K562 (cell line): Measurements from ENCODE around the gene PYHIN1. TPM values are rescaled to one million over a fixed set of nuclear protein-coding genes. Genes with fewer than 3 reads are reported as not detected.

Experiments used
- ATAC-seq: fragments of 200-7000 bp; cut with Tn5 transposase; 3 replicates; pipeline ENCODE4 v1.9.1; 2020; ENCODE audit warnings: moderate library complexity
- BruUV-seq: library from RNA; stranded (reverse); fragments of 400-500 nt; replicated peaks from 2 replicates; lab custom pipeline; 2021; lab: Mats Ljungman, UMichigan
- CTCF ChIA-PET: fragments of 300-600 bp; formaldehyde crosslinking; extraction: SDS; loops from one replicate; lab custom pipeline; 2021; ENCODE audit warnings: low intra/inter-chr PET ratio; lab: Yijun Ruan, JAX
- POLR2A ChIA-PET: fragments of 300-600, 350-650 bp; sonication (Branson Sonifier 250); formaldehyde crosslinking; extraction: SDS; loops from one replicate; lab custom pipeline; 2021; ENCODE audit warnings: antibody characterized with exemption, inconsistent platforms; lab: Yijun Ruan, JAX
- DNase-seq, 4 experiments: peaks; one replicate each; pipeline versions ENCODE4 v3.0.0 to v3.0.0-alpha.2; 2011 to 2018; ENCODE audit warnings: low spot score in 3 of 4, mixed read lengths in 3 of 4; ENCODE audit errors: extremely low read depth in 1 of 4
- FAIRE-seq: peaks from 2 replicates; lab custom pipeline; 2011; peaks lifted over from hg19 to GRCh38; lab: Jason Lieb, UNC
- H2AFZ ChIP-seq: 2 replicates; pipeline ENCODE4 v1.6.0; 2011; ENCODE audit warnings: low read depth, low read length, control low read depth, inconsistent platforms
- H3K27ac ChIP-seq: fragments of 200-600 bp; 3 replicates; pipeline ENCODE4 v1.8.0; 2011; ENCODE audit warnings: low read depth, mild to moderate bottlenecking, control low read depth, inconsistent platforms, low read length, moderate library complexity, mixed read lengths; ENCODE audit errors: extremely low read depth
- H3K27me3 ChIP-seq, 2 experiments: fragments of 300-600 bp in 1 of 2; 2 replicates in 1 of 2; 3 replicates in 1 of 2; pipeline versions ENCODE4 v1.6.0 to v1.8.0; 2011; ENCODE audit warnings: inconsistent platforms in 2 of 2, low read length in 2 of 2, mild to moderate bottlenecking in 1 of 2, mixed read lengths in 1 of 2, moderate library complexity in 1 of 2; ENCODE audit not compliant: control insufficient read depth in 2 of 2, insufficient read depth in 2 of 2
- H3K36me3 ChIP-seq: fragments of 300-600 bp; 3 replicates; pipeline ENCODE4 v1.8.0; 2011; ENCODE audit warnings: mild to moderate bottlenecking, low read length, inconsistent platforms; ENCODE audit not compliant: control insufficient read depth, insufficient read depth
- H3K4me1 ChIP-seq, 2 experiments: fragments of 200-600 bp in 1 of 2; replicated peaks in 1 of 2; 2 replicates in 1 of 2; 3 replicates in 1 of 2; pipeline versions ENCODE4 v1.5.1 to v1.8.0; 2011; ENCODE audit warnings: inconsistent platforms in 2 of 2, low read length in 2 of 2, mild to moderate bottlenecking in 1 of 2, mixed read lengths in 1 of 2, moderate library complexity in 1 of 2; ENCODE audit not compliant: control insufficient read depth in 2 of 2, insufficient read depth in 2 of 2
- H3K4me2 ChIP-seq: 2 replicates; pipeline ENCODE4 v1.6.1; 2011; ENCODE audit warnings: low read length, control low read depth, inconsistent platforms, mixed read lengths; ENCODE audit not compliant: insufficient read depth
- H3K4me3 ChIP-seq: fragments of 200-600 bp; sonication (generic), shearing (Covaris generic); 2 replicates; pipeline ENCODE4 v1.5.1; 2016; ENCODE audit warnings: control low read depth, inconsistent platforms
- H3K79me2 ChIP-seq: fragments of 200-600 bp; 3 replicates; pipeline ENCODE4 v1.8.0; 2011; ENCODE audit warnings: low read length, inconsistent platforms; ENCODE audit not compliant: control insufficient read depth, insufficient read depth
- H3K9ac ChIP-seq, 2 experiments: 2 replicates each; pipeline versions ENCODE4 v1.6.0 to v1.6.1; 2011; ENCODE audit warnings: low read depth in 2 of 2, low read length in 2 of 2, control low read depth in 1 of 2, inconsistent platforms in 1 of 2, mild to moderate bottlenecking in 1 of 2, mixed read lengths in 1 of 2; ENCODE audit not compliant: insufficient read depth in 1 of 2
- H3K9me1 ChIP-seq: one replicate; pipeline ENCODE4 v1.6.0; 2011; ENCODE audit warnings: inconsistent platforms, mild to moderate bottlenecking, low read length, moderate library complexity; ENCODE audit not compliant: control insufficient read depth, insufficient read depth
- H3K9me3 ChIP-seq: replicated peaks from 2 replicates; pipeline ENCODE4 v1.5.1; 2011; ENCODE audit warnings: low read depth, low read length, inconsistent platforms; ENCODE audit not compliant: control insufficient read depth, insufficient read depth
- H4K20me1 ChIP-seq: replicated peaks from 2 replicates; pipeline ENCODE4 v1.6.1; 2011; ENCODE audit warnings: low read length, inconsistent platforms, mixed read lengths; ENCODE audit not compliant: control insufficient read depth, insufficient read depth
- BCL6 ChIP-seq: fragments of 250-450 bp; sonication (Bioruptor Pico); IDR thresholded peaks from 2 replicates; pipeline ENCODE4 v1.4.0; 2020
- HDAC2 ChIP-seq: fragments of 450-650 bp; IDR thresholded peaks from 2 replicates; pipeline ENCODE4 v1.6.1; 2016; ENCODE audit warnings: mild to moderate bottlenecking
- KLF1 ChIP-seq: fragments of 450-650 bp; IDR thresholded peaks from 2 replicates; pipeline ENCODE4 v1.6.1; 2016; ENCODE audit warnings: missing genetic modification characterization, missing compliant biosample characterization
- MTA3 ChIP-seq: fragments of 450-650 bp; formaldehyde crosslinking; IDR thresholded peaks from 2 replicates; pipeline ENCODE4 v1.6.1; 2017; ENCODE audit warnings: mild to moderate bottlenecking, borderline replicate concordance
- MYNN ChIP-seq, 2 experiments: sonication (generic); formaldehyde crosslinking in 1 of 2; IDR thresholded peaks; 2 replicates each; pipeline versions ENCODE4 v1.5.0 to v1.6.1; 2016 to 2020; ENCODE audit warnings: antibody characterized with exemption in 1 of 2, missing genetic modification reagents in 1 of 2
- NEUROD1 ChIP-seq: fragments of 150-350 bp; IDR thresholded peaks from 2 replicates; pipeline ENCODE4 v1.6.1; 2014; ENCODE audit warnings: borderline replicate concordance, low read length, low read depth; ENCODE audit not compliant: partially characterized antibody
- TGIF2 ChIP-seq: sonication (generic); formaldehyde crosslinking; IDR thresholded peaks from 2 replicates; pipeline ENCODE4 v1.8.1; 2022; ENCODE audit warnings: mild to moderate bottlenecking, missing genetic modification reagents, moderate library complexity
- THRB ChIP-seq: fragments of 450-650 bp; formaldehyde crosslinking; conservative IDR thresholded peaks from 2 replicates; pipeline ENCODE4 v1.4.0; 2022; ENCODE audit warnings: mild to moderate bottlenecking, missing genetic modification characterization
- XRCC3 ChIP-seq: fragments of 450-650 bp; IDR thresholded peaks from 2 replicates; pipeline ENCODE4 v1.6.1; 2017; ENCODE audit warnings: mild to moderate bottlenecking, moderate library complexity
- ZBED1 ChIP-seq: IDR thresholded peaks from 2 replicates; pipeline ENCODE4 v1.6.1; 2014
- ZNF764 ChIP-seq: fragments of 250-450 bp; sonication (Bioruptor Pico); IDR thresholded peaks from 2 replicates; pipeline ENCODE4 v1.4.0; 2020; ENCODE audit warnings: low read depth, mild to moderate bottlenecking, moderate library complexity
- WGBS: fragments of 100-300 bp; shearing (Covaris generic); methylation state at CpG from one replicate; pipeline ENCODE4 v1.1.6; 2016; ENCODE audit warnings: low coverage, mixed read lengths; ENCODE audit not compliant: insufficient coverage; ENCODE audit errors: missing lambda C conversion rate; 5-methylcytosine and 5-hydroxymethylcytosine counted together
- in situ Hi-C: fragments of 300-500 bp; cut with MboI; formaldehyde crosslinking; loops from 4 replicates; pipeline ENCODE4 v1.15.0; 2018; ENCODE audit warnings: inconsistent platforms, mixed read lengths
- intact Hi-C: fragments of 100-400 bp; cut with micrococcal nuclease; formaldehyde crosslinking; loops from 2 replicates; pipeline ENCODE4 v1.14.2; 2022
- polyA plus RNA-seq, 8 experiments: library from polyadenylated mRNA; depleted of rRNA in 4 of 8; stranded (reverse) in 5 of 8; unstranded in 3 of 8; fragments of >200 nt; fragmentation: Nextera tagmentation in 2 of 8; fragmentation: Illumina TruSeq in 1 of 8; extraction: Ambion mirVana in 2 of 8; extraction: Trizol in 1 of 8; gene quantifications; 2 replicates each; pipeline versions ENCODE4 v1.2.1 to v1.2.3, GENCODE V29; 2011 to 2014; ENCODE audit warnings: inconsistent platforms in 1 of 8, missing spikeins in 1 of 8
- total RNA-seq, 7 experiments: library from RNA; depleted of rRNA in 6 of 7; stranded (reverse); fragments of >200 nt in 6 of 7; fragmentation: Illumina TruSeq in 2 of 7; extraction: Trizol in 2 of 7; gene quantifications; 2 replicates each; pipeline versions ENCODE4 v1.2.1 to v1.2.3, GENCODE V29; 2011 to 2021; ENCODE audit warnings: low replicate concordance in 1 of 7

Gene PYHIN1
- total and polyA plus RNA-seq, 9 of the 15 experiments (the other 6 are each of a cell fraction or from before 2014, with no cell fraction given): not detected

GRCh38 chr1:158930504-158930903, 848 bp upstream of the PYHIN1 start:
- intact Hi-C loops (no loop called here), in situ Hi-C loops (no loop called here)
- no peak for ATAC-seq
- no peaks in the 10 kb centered on the region for H3K79me2 ChIP-seq
- no peaks in the 10 kb centered on the region for H3K9me1 ChIP-seq
- H3K4me1 ChIP-seq: no peaks in the 10 kb centered on the region
- no peak for DNase-seq
- no peak overlapping the region for H3K4me3 ChIP-seq
- FAIRE-seq: no peak
- H2AFZ ChIP-seq: no peak overlapping the region
- H3K27me3 ChIP-seq: no peaks in the 10 kb centered on the region
- WGBS: 2% methylated on average over 5 of the region's 5 CpGs
- CTCF ChIA-PET: no interaction called here
- H3K36me3 ChIP-seq: no peaks in the 10 kb centered on the region
- H4K20me1 ChIP-seq: no peaks in the 10 kb centered on the region
- H3K27ac ChIP-seq: no peak overlapping the region
- TF ChIP-seq XRCC3 (no peak), MYNN (IDR thresholded peaks at IDR 0.05) (no peak), MYNN (CRISPR knock-in tag; IDR thresholded peaks at IDR 0.05) (no peak), ZNF764 (no peak), KLF1 (no peak), BCL6 (CRISPR knock-in tag) (no peak), HDAC2 (no peak), ZBED1 (no peak), MTA3 (no peak), THRB (no peak), TGIF2 (CRISPR knock-in tag) (no peak), NEUROD1 (no peak)
- no peak overlapping the region for H3K4me2 ChIP-seq
- POLR2A ChIA-PET: no interaction called here
- no TSS peak for BruUV-seq
- H3K9me3 ChIP-seq: no peaks in the 10 kb centered on the region
- no peak overlapping the region for H3K9ac ChIP-seq
